Fibroblast of skin of left quadriceps (primary cell): Measurements from ENCODE around the gene TMEM178A.

ENCODE experiments used
- DNase-seq, 2 experiments: peaks; one replicate each; pipeline ENCODE4 v3.0.0-alpha.2; 2013; ENCODE audit warnings: low read depth in 2 of 2

TMEM178A gene

GRCh38 chr2:39676342-39676741, 10.6 kb downstream of the TMEM178A start:
- no peak for DNase-seq

DNA sequence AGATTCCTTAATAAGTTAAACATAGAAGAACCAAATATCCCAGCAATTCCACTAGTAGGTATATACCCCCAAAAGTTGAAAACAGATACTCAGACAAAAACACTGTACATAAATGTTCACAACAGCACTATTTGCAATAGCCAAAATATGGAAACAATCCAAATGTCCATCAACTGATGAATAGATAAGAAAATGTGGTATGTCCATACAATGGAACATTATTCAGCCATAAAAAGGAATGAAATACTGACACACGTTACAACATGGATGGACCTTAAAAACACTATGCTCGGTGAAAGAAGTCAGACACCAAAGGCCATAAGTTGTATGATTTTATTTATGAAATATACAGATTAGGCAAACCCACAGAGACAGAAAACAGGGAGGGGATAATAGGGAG, 12.5 kb downstream of the TMEM178A start:
- no peak for DNase-seq

DNA sequence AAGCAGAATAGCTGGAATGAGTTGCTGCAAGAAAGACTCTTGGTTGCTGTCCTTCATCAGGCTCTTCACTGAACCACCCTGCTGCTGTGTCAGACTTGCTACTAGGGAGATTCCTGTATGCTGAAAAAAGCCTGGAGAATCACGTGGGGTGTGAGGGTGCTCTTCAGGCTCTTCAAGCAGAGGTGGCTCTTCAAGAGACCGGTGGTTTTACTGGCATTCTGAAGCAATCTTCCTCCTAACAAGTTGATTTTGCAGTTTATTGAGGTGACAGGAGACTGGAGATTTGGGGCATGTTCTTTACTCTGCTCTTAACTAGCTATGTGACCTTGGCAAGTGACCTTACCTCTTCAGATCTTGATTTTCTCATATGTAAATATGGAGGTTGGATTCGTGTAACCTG, 14.1 kb downstream of the TMEM178A start:
- DNase-seq, result no peak

DNA sequence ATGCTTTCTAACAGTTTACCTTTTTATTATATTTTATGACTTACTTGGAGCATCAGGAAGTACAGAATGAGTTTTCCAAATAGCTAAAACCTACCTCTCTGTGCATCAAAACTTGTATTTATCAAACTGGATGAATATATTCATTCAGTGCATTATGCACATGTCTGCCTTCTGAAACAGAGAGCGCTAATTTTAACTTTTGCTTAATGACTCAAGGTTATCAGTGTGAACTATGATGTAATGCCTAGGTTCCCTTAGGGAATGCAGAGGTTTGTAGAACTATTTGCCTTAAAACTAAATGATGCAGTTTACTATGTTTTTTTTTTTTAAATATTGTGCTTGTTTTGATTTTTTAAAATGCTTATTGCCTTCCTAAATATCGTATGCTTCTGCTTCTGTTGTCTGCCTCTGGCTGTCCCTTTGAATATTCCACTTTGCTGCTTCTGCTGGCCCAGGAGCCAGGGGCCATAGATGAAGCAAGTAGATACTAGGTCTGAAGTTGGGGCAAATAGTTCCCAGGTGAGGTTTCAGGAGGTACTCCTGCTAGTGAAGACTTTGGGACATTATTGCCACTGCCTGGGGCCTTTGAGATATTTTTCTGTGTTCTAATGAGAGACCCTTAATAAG, 16.5 kb downstream of the TMEM178A start:
- no peak for DNase-seq

DNA sequence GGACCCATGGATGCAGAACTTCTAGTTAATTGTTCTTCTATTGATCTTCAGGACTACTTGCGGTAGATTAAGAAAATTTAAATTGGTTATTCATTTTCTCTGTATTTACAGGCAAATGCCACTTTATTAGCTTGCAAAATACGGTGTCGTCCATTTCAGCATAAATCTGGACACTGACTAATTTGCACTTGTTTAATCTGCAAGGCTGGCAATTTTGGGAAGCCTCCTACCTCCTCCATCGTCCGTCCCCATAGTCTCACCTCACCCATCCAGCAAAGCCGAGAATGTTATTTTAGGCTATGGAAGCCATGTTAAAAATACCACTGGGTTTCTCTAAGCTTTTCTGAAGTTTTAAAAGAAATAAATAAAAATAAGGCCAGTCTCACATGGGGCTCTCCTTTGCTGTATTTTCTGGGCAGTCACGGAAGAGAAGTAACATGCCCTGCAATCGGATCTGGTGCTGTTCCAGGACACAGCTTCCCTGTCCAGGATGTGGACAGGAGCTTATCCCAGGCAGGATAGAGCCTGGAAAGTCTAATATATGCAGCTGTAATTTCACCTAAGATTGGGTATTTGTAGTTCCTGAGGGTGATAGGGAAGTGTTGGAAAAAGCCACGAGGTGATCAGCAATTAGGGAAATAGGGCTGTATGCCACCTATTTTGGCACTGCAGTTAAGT, 17.4 kb downstream of the TMEM178A start:
- no peak for DNase-seq

GRCh38 chr2:39684464-39684863, 18.7 kb downstream of the TMEM178A start:
- no peak for DNase-seq

- no peak for DNase-seq
These were observed 19.4 kb downstream of the TMEM178A start for GRCh38 chr2:39685126-39685525.

GRCh38 chr2:39686456-39686855, 20.7 kb downstream of the TMEM178A start:
- no peak for DNase-seq

DNA sequence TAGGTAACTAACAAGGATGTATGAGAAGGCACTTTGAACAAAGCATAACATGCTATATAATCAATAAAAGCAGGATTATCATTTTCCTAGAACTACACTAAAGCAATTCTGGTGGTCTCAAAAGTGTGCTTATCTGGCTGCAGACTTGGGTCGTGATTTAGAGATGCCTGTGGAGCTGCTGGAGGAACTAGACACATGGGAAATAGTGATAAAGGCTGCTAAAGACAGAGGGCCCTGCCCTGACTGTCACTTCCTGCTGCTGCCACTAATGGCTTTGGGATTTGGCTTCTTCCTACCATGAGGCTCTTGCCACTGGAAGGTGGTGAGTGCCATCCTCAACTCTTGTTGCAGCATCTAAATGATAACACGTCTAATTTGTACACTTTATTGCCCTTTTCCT, 22.5 kb downstream of the TMEM178A start:
- DNase-seq, result no peak

- no peak for DNase-seq
These were observed 23.6 kb downstream of the TMEM178A start for GRCh38 chr2:39689272-39689841.

DNA sequence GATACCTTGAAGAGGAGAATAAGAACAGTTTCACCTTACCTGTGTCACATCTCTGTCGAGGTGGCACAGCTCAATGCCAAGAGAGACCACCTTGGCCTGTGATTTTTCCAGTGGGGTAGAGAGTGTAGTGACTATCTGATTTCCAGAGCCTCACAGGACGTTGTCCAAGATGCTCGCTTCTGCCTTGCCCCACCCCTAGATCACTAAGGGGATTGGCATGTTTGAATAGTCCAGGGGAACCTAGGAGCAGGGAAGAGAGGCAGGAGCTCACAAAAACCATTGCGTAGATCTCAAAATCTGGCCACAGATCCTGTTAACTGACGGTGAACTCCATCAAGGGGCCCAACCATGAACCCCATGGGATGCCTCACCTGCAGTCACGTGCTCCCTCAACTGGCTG, 24.2 kb downstream of the TMEM178A start:
- no peak for DNase-seq

- no peak for DNase-seq
These were observed 27.5 kb downstream of the TMEM178A start for GRCh38 chr2:39693245-39693644.

GRCh38 chr2:39696101-39696553, 30.4 kb downstream of the TMEM178A start:
- DNase-seq, result peak; percentile 22 to 27

DNA sequence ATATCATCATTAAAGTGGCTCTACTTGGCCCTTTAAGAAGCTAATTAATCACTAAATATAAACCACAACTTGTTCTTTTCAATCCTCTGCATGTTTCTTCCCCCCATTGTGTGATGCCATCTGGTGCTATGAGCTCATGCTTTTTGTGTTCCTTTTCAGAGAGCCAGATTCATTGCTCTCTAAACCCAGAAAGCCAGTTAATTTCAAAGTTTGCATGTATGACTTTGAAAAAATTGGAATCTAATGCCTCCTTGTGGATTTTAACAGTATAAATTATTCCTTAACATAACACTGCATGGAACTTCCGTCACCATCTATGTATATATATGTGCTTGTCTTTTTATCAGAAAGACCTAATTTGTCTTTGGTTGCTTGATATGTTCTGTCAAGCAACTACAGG, 31.1 kb downstream of the TMEM178A start:
- DNase-seq, result peak; percentile 43 to 52

GRCh38 chr2:39697454-39697853, 31.7 kb downstream of the TMEM178A start:
- DNase-seq, result no peak

GRCh38 chr2:39701137-39701536, 35.4 kb downstream of the TMEM178A start:
- DNase-seq, result no peak

GRCh38 chr2:39703181-39703872, 37.6 kb downstream of the TMEM178A start:
- no peak for DNase-seq

- no peak for DNase-seq
These were observed 38.8 kb downstream of the TMEM178A start for GRCh38 chr2:39704540-39704939.

- no peak for DNase-seq
These were observed 39.9 kb downstream of the TMEM178A start for GRCh38 chr2:39705638-39706037.

GRCh38 chr2:39706312-39706711, 40.6 kb downstream of the TMEM178A start:
- no peak for DNase-seq

DNA sequence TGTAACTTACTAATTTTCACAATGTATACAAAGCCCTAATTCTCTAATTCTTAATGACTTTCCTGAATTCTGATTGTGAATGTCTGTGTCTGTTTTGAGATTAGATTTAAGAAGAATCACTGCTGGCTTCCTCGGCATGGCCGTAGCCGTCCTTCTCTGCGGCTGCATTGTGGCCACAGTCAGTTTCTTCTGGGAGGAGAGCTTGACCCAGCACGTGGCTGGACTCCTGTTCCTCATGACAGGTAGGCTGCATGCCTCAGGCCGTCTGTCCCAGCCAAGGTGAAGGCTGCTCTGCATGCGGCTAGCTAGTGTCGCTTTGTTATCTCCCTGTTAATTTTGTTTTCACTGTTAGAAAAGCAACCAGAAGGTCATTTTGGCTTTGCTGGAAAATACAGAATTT, 41.2 kb downstream of the TMEM178A start:
- no peak for DNase-seq

- DNase-seq, result no peak
These were observed 42.3 kb downstream of the TMEM178A start for GRCh38 chr2:39708003-39708402.

DNA sequence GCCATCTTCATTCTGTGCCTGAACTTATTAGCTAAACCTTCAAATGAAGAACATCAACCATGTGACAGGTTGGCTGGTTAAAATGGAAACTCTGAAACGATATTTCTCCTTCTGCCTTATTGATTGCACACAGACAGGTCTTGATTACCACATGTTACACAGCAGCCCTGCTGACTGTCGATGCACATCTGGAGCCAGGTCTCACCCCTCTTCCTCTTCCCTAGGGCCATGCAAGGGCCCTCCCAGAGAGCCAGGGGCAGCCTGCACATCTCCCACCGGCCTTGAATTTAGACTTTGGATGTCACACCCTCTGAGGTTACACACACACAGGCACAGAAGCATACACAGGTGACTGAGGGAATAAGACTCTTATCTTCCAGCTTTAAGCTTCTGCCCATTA, 45.1 kb downstream of the TMEM178A start:
- no peak for DNase-seq
